Spleen (tissue), 11 donors: ENCODE measurements around the gene TMPO. TPM values are rescaled to one million over a fixed set of nuclear protein-coding genes. Genes with fewer than 3 reads are reported as not detected.
A peak's percentile ranks its signal among the peaks of the same experiment; 100 is the strongest.
"Not testable (repeated sequence)": the region's sequence is repeated elsewhere in the genome, so short reads cannot be mapped to it uniquely, and the experiment has no call there.

Experiments used
- DNase-seq: peaks from one replicate; pipeline ENCODE4 v3.0.0-alpha.2; 2020
- H3K27ac ChIP-seq, 8 donors: fragments of 200-600 bp; sonication (generic) in 7 of 8; 1 replicate in 4 of 8; 2 replicates in 4 of 8; pipeline versions ENCODE4 v1.5.0 to v1.8.0; 2016 to 2021; ENCODE audit warnings: inconsistent platforms in 4 of 8, mild to moderate bottlenecking in 4 of 8, moderate library complexity in 1 of 8
- H3K27me3 ChIP-seq, 7 donors: fragments of 200-600 bp; sonication (generic) in 6 of 7; replicated peaks in 1 of 7; 1 replicate in 4 of 7; 2 replicates in 3 of 7; pipeline versions ENCODE4 v1.5.0 to v1.8.0; 2016 to 2021; ENCODE audit warnings: inconsistent platforms in 3 of 7, mild to moderate bottlenecking in 1 of 7
- H3K36me3 ChIP-seq, 6 donors: fragments of 200-600 bp; sonication (generic) in 5 of 6; 1 replicate in 4 of 6; 2 replicates in 2 of 6; pipeline versions ENCODE4 v1.5.0 to v1.8.0; 2016 to 2021; ENCODE audit warnings: inconsistent platforms in 2 of 6
- H3K4me1 ChIP-seq, 6 donors: fragments of 200-600 bp; sonication (generic) in 5 of 6; 1 replicate in 3 of 6; 2 replicates in 3 of 6; pipeline versions ENCODE4 v1.5.0 to v1.8.0; 2016 to 2021; ENCODE audit warnings: inconsistent platforms in 3 of 6
- H3K4me3 ChIP-seq, 8 donors: fragments of 200-600 bp; sonication (generic) in 7 of 8; 1 replicate in 4 of 8; 2 replicates in 4 of 8; pipeline versions ENCODE4 v1.5.0 to v1.8.0; 2016 to 2021; ENCODE audit warnings: inconsistent platforms in 4 of 8, mild to moderate bottlenecking in 4 of 8, moderate library complexity in 2 of 8
- H3K9me3 ChIP-seq, 8 donors: fragments of 200-600 bp; sonication (generic) in 7 of 8; 1 replicate in 4 of 8; 2 replicates in 4 of 8; pipeline versions ENCODE4 v1.5.0 to v1.8.0; 2016 to 2021; ENCODE audit warnings: inconsistent platforms in 4 of 8
- POLR2A ChIP-seq, 3 donors: fragments of 450-650 bp; IDR thresholded peaks; one replicate each; pipeline ENCODE4 v1.5.1; 2017; ENCODE audit warnings: antibody characterized with exemption in 3 of 3, mild to moderate bottlenecking in 1 of 3
- POLR2AphosphoS5 ChIP-seq, 3 donors: sonication (generic); formaldehyde crosslinking; IDR thresholded peaks; one replicate each; pipeline ENCODE4 v1.5.1; 2017; ENCODE audit warnings: antibody characterized with exemption in 3 of 3
- WGBS, 5 donors: extraction: QIAGEN DNeasy Blood & Tissue Kit in 3 of 5; methylation state at CpG; one replicate each; pipeline versions ENCODE4 v1.1.5 to v1.1.7; 2013 to 2018; 5-methylcytosine and 5-hydroxymethylcytosine counted together
- intact Hi-C: fragments of 100-400 bp; cut with DNase I; formaldehyde crosslinking; loops from one replicate; pipeline ENCODE4 v1.15.0; 2023; ENCODE audit warnings: low total_unique reads
- polyA plus RNA-seq, 3 donors: library from polyadenylated mRNA; stranded (reverse); fragments of 200-250 nt; gene quantifications; one replicate each; pipeline ENCODE4 v1.2.1, GENCODE V29; 2013
- small RNA-seq, 4 donors: library from RNA; depleted of rRNA; stranded (forward); fragments of <200 nt; gene quantifications; one replicate each; pipeline ENCODE3, GENCODE V24; 2016
- total RNA-seq, 7 donors: library from RNA; depleted of rRNA in 3 of 7; stranded (reverse); fragments of >200 nt in 3 of 7; fragmentation: NEBNext Ultra II Directional in 4 of 7; extraction: Animal tissue kit (Norgen Biotek cat#: 25700) in 4 of 7; gene quantifications; one replicate each; pipeline versions ENCODE4 v1.1.0 to v1.2.1, GENCODE V29; 2016 to 2021
- TF ChIP-seq, protein P1 (sequence below), 11 experiments: fragments of 200-600 bp in 7 of 11; fragments of 450-650 bp in 4 of 11; sonication (generic) in 4 of 11; IDR thresholded peaks in 8 of 11; conservative IDR thresholded peaks in 3 of 11; 1 replicate in 7 of 11; 2 replicates in 4 of 11; pipeline versions ENCODE4 v1.4.0 to v1.8.0; 2016 to 2021; ENCODE audit warnings: antibody characterized with exemption in 11 of 11, inconsistent platforms in 4 of 11, mild to moderate bottlenecking in 1 of 11
- donor health status: healthy with polysubstance abuse.
- donor health status: DM: no; HTN: no; CAD: no; lungs with moderate emphysema.
- donor health status: DM: no; HTN: no; CAD: no.
- donor health status: Bipolar disorder and iron deficiency.
- donor health status: healthy.
- donor health status: DM: no; HTN: no; CAD: no.
- donor health status: DM: yes; HTN: yes; CAD: no.

Gene TMPO
- total and polyA plus RNA-seq, 10 donors: 31.6 to 150 (median 89.8) TPM

DNA sequence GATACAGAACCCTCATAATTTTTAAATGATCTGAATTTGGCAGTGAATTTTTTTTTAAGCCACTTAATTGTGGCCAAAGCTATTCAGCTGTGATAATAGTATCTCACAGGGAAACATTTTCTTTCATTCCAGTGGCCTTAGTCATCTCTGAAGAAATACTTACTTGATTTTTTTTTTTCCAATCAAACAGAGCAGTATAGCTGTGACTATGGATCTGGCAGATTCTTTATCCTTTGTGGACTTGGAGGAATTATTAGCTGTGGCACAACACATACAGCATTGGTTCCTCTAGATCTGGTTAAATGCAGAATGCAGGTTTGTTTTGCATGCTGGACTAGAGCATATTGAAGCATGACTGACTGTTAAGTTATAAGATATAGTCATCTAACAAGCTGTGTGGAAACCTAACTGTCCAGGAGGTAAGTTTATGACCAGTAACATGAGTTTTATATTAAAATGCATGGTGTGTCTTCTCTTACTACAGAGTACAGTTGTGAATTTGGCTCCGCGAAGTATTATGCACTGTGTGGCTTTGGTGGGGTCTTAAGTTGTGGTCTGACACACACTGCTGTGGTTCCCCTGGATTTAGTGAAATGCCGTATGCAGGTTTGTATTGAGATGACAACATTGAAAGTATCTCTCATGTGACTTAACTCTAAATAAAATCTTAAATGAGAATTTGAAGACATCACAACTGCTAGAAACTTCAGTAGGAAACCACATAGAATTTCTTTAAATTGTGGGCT, 80.0 kb downstream of the TMPO start:
- Histone ChIP-seq H3K4me3 (peak overlapping the region; percentile 74 to 93 (median 85)), H3K9me3 (no peaks in the 10 kb centered on the region), H3K27ac (peak overlapping the region in 7 of 8 donors; percentile 98 to 100 (median 98)), H3K27me3 (no peaks in the 10 kb centered on the region), H3K4me1 (peaks cover 12 to 52% (median 34%) of the 10 kb centered on the region in 6 donors), H3K36me3 (peaks cover 0 to 52% (median 36%) of the 10 kb centered on the region in 6 donors)
- intact Hi-C loops: no loop called here
- no peak for DNase-seq
- 54 to 67% (median 56%) methylated on average over 3 of the region's 3 CpGs for WGBS, 5 donors
- TF ChIP-seq, protein P1, sequence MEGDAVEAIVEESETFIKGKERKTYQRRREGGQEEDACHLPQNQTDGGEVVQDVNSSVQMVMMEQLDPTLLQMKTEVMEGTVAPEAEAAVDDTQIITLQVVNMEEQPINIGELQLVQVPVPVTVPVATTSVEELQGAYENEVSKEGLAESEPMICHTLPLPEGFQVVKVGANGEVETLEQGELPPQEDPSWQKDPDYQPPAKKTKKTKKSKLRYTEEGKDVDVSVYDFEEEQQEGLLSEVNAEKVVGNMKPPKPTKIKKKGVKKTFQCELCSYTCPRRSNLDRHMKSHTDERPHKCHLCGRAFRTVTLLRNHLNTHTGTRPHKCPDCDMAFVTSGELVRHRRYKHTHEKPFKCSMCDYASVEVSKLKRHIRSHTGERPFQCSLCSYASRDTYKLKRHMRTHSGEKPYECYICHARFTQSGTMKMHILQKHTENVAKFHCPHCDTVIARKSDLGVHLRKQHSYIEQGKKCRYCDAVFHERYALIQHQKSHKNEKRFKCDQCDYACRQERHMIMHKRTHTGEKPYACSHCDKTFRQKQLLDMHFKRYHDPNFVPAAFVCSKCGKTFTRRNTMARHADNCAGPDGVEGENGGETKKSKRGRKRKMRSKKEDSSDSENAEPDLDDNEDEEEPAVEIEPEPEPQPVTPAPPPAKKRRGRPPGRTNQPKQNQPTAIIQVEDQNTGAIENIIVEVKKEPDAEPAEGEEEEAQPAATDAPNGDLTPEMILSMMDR (IDR thresholded peaks at IDR 0.05 in 8 of 11, conservative IDR thresholded peaks at IDR 0.05 in 3 of 11): no peak
- no peak for TF ChIP-seq POLR2AphosphoS5 (IDR thresholded peaks at IDR 0.05)
- no peak for TF ChIP-seq POLR2A (IDR thresholded peaks at IDR 0.05)

DNA sequence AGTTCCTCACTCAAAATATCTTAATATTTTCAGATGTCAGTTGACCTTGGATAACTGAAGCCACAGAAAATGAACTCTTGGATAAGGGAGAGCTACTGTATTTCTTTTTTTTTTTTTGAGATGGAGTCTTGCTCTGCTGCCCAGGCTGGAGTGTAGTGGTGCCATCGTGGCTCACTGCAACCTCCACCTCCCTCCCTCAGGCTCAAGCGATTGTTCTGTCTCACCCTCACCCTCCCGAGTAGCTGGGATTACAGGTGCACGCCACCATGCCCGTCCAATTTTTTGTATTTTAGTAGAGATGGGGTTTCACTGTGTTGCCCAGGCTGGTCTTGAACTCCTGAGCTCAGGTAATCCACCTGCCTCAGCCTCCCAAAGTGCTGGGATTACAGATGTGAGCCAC, 81.9 kb downstream of the TMPO start:
- 85 to 96% (median 90%) methylated on average over 5 of the region's 5 CpGs for WGBS, 5 donors
- H3K4me3 ChIP-seq, H3K9me3 ChIP-seq, intact Hi-C loops, H3K27me3 ChIP-seq, DNase-seq, H3K27ac ChIP-seq: not testable (repeated sequence)
- Histone ChIP-seq H3K36me3 (peaks cover 0 to 71% (median 55%) of the 10 kb centered on the region in 6 donors), H3K4me1 (peaks cover 12 to 52% (median 34%) of the 10 kb centered on the region in 6 donors)

Small RNA genes within 50 kb of the gene (small RNA-seq; reads per million reads assigned to genes)
- 4.2 to 17.4 (median 10.7) reads per million in 4 donors for gene SNORA53

Other genes starting within 250 kb of the TMPO start
- gene SLC25A3, start 78.1 kb downstream of the TMPO start, total RNA-seq: 100 to 1,000 TPM; 265 to 443 (median 310) TPM
- gene SLC25A3, start 78.1 kb downstream of the TMPO start, polyA plus RNA-seq: 100 to 1,000 TPM; 246 to 261 (median 259) TPM
- 10 to 100 TPM; 17.2 to 30.7 (median 19.9) TPM for gene IKBIP, start 129.2 kb downstream of the TMPO start, total RNA-seq
- gene IKBIP, start 129.2 kb downstream of the TMPO start, polyA plus RNA-seq: 10 to 100 TPM; 13.5 to 16.5 (median 13.9) TPM
- 10 to 100 TPM; 27.9 to 44.1 (median 36.0) TPM for gene APAF1, start 129.7 kb downstream of the TMPO start, total RNA-seq
- 1 to 10 TPM; 6.5 to 9.7 (median 7.4) TPM for gene APAF1, start 129.7 kb downstream of the TMPO start, polyA plus RNA-seq